K562 (cell line): Measurements from ENCODE around the gene IQCC. TPM values are rescaled to one million over a fixed set of nuclear protein-coding genes. Genes with fewer than 3 reads are reported as not detected.
A peak's percentile ranks its signal among the peaks of the same experiment; 100 is the strongest.

Experiments used
- ATAC-seq: fragments of 200-7000 bp; cut with Tn5 transposase; 3 replicates; pipeline ENCODE4 v1.9.1; 2020; ENCODE audit warnings: moderate library complexity
- BruUV-seq: library from RNA; stranded (reverse); fragments of 400-500 nt; replicated peaks from 2 replicates; lab custom pipeline; 2021; lab: Mats Ljungman, UMichigan
- CTCF ChIA-PET: fragments of 300-600 bp; formaldehyde crosslinking; extraction: SDS; loops from one replicate; lab custom pipeline; 2021; ENCODE audit warnings: low intra/inter-chr PET ratio; lab: Yijun Ruan, JAX
- POLR2A ChIA-PET: fragments of 300-600, 350-650 bp; sonication (Branson Sonifier 250); formaldehyde crosslinking; extraction: SDS; loops from one replicate; lab custom pipeline; 2021; ENCODE audit warnings: antibody characterized with exemption, inconsistent platforms; lab: Yijun Ruan, JAX
- DNase-seq, 4 experiments: peaks; one replicate each; pipeline versions ENCODE4 v3.0.0 to v3.0.0-alpha.2; 2011 to 2018; ENCODE audit warnings: low spot score in 3 of 4, mixed read lengths in 3 of 4; ENCODE audit errors: extremely low read depth in 1 of 4
- FAIRE-seq: peaks from 2 replicates; lab custom pipeline; 2011; peaks lifted over from hg19 to GRCh38; lab: Jason Lieb, UNC
- H2AFZ ChIP-seq: 2 replicates; pipeline ENCODE4 v1.6.0; 2011; ENCODE audit warnings: low read depth, low read length, control low read depth, inconsistent platforms
- H3K27ac ChIP-seq: fragments of 200-600 bp; 3 replicates; pipeline ENCODE4 v1.8.0; 2011; ENCODE audit warnings: low read depth, mild to moderate bottlenecking, control low read depth, inconsistent platforms, low read length, moderate library complexity, mixed read lengths; ENCODE audit errors: extremely low read depth
- H3K27me3 ChIP-seq, 2 experiments: fragments of 300-600 bp in 1 of 2; 2 replicates in 1 of 2; 3 replicates in 1 of 2; pipeline versions ENCODE4 v1.6.0 to v1.8.0; 2011; ENCODE audit warnings: inconsistent platforms in 2 of 2, low read length in 2 of 2, mild to moderate bottlenecking in 1 of 2, mixed read lengths in 1 of 2, moderate library complexity in 1 of 2; ENCODE audit not compliant: control insufficient read depth in 2 of 2, insufficient read depth in 2 of 2
- H3K36me3 ChIP-seq: fragments of 300-600 bp; 3 replicates; pipeline ENCODE4 v1.8.0; 2011; ENCODE audit warnings: mild to moderate bottlenecking, low read length, inconsistent platforms; ENCODE audit not compliant: control insufficient read depth, insufficient read depth
- H3K4me1 ChIP-seq, 2 experiments: fragments of 200-600 bp in 1 of 2; replicated peaks in 1 of 2; 2 replicates in 1 of 2; 3 replicates in 1 of 2; pipeline versions ENCODE4 v1.5.1 to v1.8.0; 2011; ENCODE audit warnings: inconsistent platforms in 2 of 2, low read length in 2 of 2, mild to moderate bottlenecking in 1 of 2, mixed read lengths in 1 of 2, moderate library complexity in 1 of 2; ENCODE audit not compliant: control insufficient read depth in 2 of 2, insufficient read depth in 2 of 2
- H3K4me2 ChIP-seq: 2 replicates; pipeline ENCODE4 v1.6.1; 2011; ENCODE audit warnings: low read length, control low read depth, inconsistent platforms, mixed read lengths; ENCODE audit not compliant: insufficient read depth
- H3K4me3 ChIP-seq: fragments of 200-600 bp; sonication (generic), shearing (Covaris generic); 2 replicates; pipeline ENCODE4 v1.5.1; 2016; ENCODE audit warnings: control low read depth, inconsistent platforms
- H3K79me2 ChIP-seq: fragments of 200-600 bp; 3 replicates; pipeline ENCODE4 v1.8.0; 2011; ENCODE audit warnings: low read length, inconsistent platforms; ENCODE audit not compliant: control insufficient read depth, insufficient read depth
- H3K9ac ChIP-seq, 2 experiments: 2 replicates each; pipeline versions ENCODE4 v1.6.0 to v1.6.1; 2011; ENCODE audit warnings: low read depth in 2 of 2, low read length in 2 of 2, control low read depth in 1 of 2, inconsistent platforms in 1 of 2, mild to moderate bottlenecking in 1 of 2, mixed read lengths in 1 of 2; ENCODE audit not compliant: insufficient read depth in 1 of 2
- H3K9me1 ChIP-seq: one replicate; pipeline ENCODE4 v1.6.0; 2011; ENCODE audit warnings: inconsistent platforms, mild to moderate bottlenecking, low read length, moderate library complexity; ENCODE audit not compliant: control insufficient read depth, insufficient read depth
- H3K9me3 ChIP-seq: replicated peaks from 2 replicates; pipeline ENCODE4 v1.5.1; 2011; ENCODE audit warnings: low read depth, low read length, inconsistent platforms; ENCODE audit not compliant: control insufficient read depth, insufficient read depth
- H4K20me1 ChIP-seq: replicated peaks from 2 replicates; pipeline ENCODE4 v1.6.1; 2011; ENCODE audit warnings: low read length, inconsistent platforms, mixed read lengths; ENCODE audit not compliant: control insufficient read depth, insufficient read depth
- ELF1 ChIP-seq: fragments of 200-800 bp; sonication (Bioruptor generic); IDR thresholded peaks from 2 replicates; pipeline ENCODE4 v1.6.1; 2016; ENCODE audit warnings: missing genetic modification characterization, missing compliant biosample characterization
- HDAC1 ChIP-seq, 2 experiments: fragments of 450-650 bp; IDR thresholded peaks; 2 replicates each; pipeline ENCODE4 v1.6.1; 2016 to 2017; ENCODE audit warnings: inconsistent platforms in 1 of 2, mild to moderate bottlenecking in 1 of 2, moderate library complexity in 1 of 2
- MAFG ChIP-seq: fragments of 450-650 bp; conservative IDR thresholded peaks from 2 replicates; pipeline ENCODE4 v1.6.1; 2016; ENCODE audit warnings: missing genetic modification characterization, missing compliant biosample characterization
- ZFX ChIP-seq: sonication (generic); formaldehyde crosslinking; IDR thresholded peaks from 2 replicates; pipeline ENCODE4 v1.8.0; 2022; ENCODE audit warnings: mild to moderate bottlenecking, missing genetic modification reagents, moderate library complexity
- ZNF23 ChIP-seq: fragments of 250-450 bp; sonication (Bioruptor Pico); IDR thresholded peaks from 2 replicates; pipeline ENCODE4 v1.4.0; 2020; ENCODE audit warnings: mild to moderate bottlenecking
- WGBS: fragments of 100-300 bp; shearing (Covaris generic); methylation state at CpG from one replicate; pipeline ENCODE4 v1.1.6; 2016; ENCODE audit warnings: low coverage, mixed read lengths; ENCODE audit not compliant: insufficient coverage; ENCODE audit errors: missing lambda C conversion rate; 5-methylcytosine and 5-hydroxymethylcytosine counted together
- in situ Hi-C: fragments of 300-500 bp; cut with MboI; formaldehyde crosslinking; loops from 4 replicates; pipeline ENCODE4 v1.15.0; 2018; ENCODE audit warnings: inconsistent platforms, mixed read lengths
- intact Hi-C: fragments of 100-400 bp; cut with micrococcal nuclease; formaldehyde crosslinking; loops from 2 replicates; pipeline ENCODE4 v1.14.2; 2022
- polyA plus RNA-seq, 8 experiments: library from polyadenylated mRNA; depleted of rRNA in 4 of 8; stranded (reverse) in 5 of 8; unstranded in 3 of 8; fragments of >200 nt; fragmentation: Nextera tagmentation in 2 of 8; fragmentation: Illumina TruSeq in 1 of 8; extraction: Ambion mirVana in 2 of 8; extraction: Trizol in 1 of 8; gene quantifications; 2 replicates each; pipeline versions ENCODE4 v1.2.1 to v1.2.3, GENCODE V29; 2011 to 2014; ENCODE audit warnings: inconsistent platforms in 1 of 8, missing spikeins in 1 of 8
- total RNA-seq, 7 experiments: library from RNA; depleted of rRNA in 6 of 7; stranded (reverse); fragments of >200 nt in 6 of 7; fragmentation: Illumina TruSeq in 2 of 7; extraction: Trizol in 2 of 7; gene quantifications; 2 replicates each; pipeline versions ENCODE4 v1.2.1 to v1.2.3, GENCODE V29; 2011 to 2021; ENCODE audit warnings: low replicate concordance in 1 of 7
- TF ChIP-seq, protein P1 (sequence below): fragments of 450-650 bp; IDR thresholded peaks from 2 replicates; pipeline ENCODE4 v1.6.1; 2018; ENCODE audit not compliant: partially characterized antibody

The IQCC gene
- total and polyA plus RNA-seq, 9 of the 15 experiments (the other 6 are each of a cell fraction or from before 2014, with no cell fraction given): 8.1 to 16.5 (median 10.7) TPM

DNA sequence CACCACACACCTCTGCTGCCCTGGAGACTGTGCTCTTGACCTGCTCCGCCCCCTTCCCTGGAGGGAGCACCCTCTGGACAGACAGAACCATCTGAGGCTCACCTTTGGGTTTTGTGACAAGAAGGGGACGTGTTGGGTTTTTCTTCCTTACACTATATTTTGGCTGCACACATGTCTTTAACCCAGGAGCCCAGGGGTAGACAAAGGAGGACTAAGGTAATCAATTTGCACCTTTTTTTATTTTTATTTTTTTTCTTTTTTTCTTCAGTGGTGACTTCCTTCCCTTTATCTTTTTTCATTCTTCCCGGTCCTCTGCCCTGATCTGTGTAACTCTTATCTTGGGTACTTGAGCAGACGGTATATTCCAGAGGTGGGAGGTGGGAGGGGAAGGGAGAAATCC, 34.5 kb upstream of the IQCC start:
- no peak overlapping the region for H3K4me3 ChIP-seq
- ChIA-PET CTCF (no interaction called here), POLR2A (interaction anchor here (1.0 to 1.7 kb wide), 2 partner anchors 11 to 29 kb away, joined by 4 to 5 read pairs; partner anchors contain the start of gene CCDC28B)
- H3K9ac ChIP-seq: peak overlapping the region in 1 of 2 experiments; percentile 46; a peak in 1 of 4 replicates
- 0 out of 2 replicates have a peak, but pooled peaks cover 4% of the 10 kb centered on the region for H4K20me1 ChIP-seq
- intact Hi-C loops: no loop called here
- peaks cover 73% of the 10 kb centered on the region for H3K36me3 ChIP-seq
- H3K27ac ChIP-seq: no peak overlapping the region
- TF ChIP-seq MAFG (tag): no peak
- no peak for TF ChIP-seq ELF1 (tag)
- no peak for TF ChIP-seq HDAC1 (IDR thresholded peaks at IDR 0.05)
- no peak for TF ChIP-seq ZFX (CRISPR knock-in tag)
- TF ChIP-seq, protein P1, sequence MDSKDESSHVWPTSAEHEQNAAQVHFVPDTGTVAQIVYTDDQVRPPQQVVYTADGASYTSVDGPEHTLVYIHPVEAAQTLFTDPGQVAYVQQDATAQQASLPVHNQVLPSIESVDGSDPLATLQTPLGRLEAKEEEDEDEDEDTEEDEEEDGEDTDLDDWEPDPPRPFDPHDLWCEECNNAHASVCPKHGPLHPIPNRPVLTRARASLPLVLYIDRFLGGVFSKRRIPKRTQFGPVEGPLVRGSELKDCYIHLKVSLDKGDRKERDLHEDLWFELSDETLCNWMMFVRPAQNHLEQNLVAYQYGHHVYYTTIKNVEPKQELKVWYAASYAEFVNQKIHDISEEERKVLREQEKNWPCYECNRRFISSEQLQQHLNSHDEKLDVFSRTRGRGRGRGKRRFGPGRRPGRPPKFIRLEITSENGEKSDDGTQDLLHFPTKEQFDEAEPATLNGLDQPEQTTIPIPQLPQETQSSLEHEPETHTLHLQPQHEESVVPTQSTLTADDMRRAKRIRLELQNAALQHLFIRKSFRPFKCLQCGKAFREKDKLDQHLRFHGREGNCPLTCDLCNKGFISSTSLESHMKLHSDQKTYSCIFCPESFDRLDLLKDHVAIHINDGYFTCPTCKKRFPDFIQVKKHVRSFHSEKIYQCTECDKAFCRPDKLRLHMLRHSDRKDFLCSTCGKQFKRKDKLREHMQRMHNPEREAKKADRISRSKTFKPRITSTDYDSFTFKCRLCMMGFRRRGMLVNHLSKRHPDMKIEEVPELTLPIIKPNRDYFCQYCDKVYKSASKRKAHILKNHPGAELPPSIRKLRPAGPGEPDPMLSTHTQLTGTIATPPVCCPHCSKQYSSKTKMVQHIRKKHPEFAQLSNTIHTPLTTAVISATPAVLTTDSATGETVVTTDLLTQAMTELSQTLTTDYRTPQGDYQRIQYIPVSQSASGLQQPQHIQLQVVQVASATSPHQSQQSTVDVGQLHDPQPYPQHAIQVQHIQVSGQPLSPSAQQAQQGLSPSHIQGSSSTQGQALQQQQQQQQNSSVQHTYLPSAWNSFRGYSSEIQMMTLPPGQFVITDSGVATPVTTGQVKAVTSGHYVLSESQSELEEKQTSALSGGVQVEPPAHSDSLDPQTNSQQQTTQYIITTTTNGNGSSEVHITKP: peak; percentile 68
- TF ChIP-seq ZNF23 (CRISPR knock-in tag): no peak
- in situ Hi-C loops: no loop called here
- ATAC-seq (peak; percentile 57), FAIRE-seq (no peak), DNase-seq (no peak)
- H2AFZ ChIP-seq: no peak overlapping the region
- H3K4me2 ChIP-seq: no peak overlapping the region
- BruUV-seq: no TSS peak
- H3K9me3 ChIP-seq: no peaks in the 10 kb centered on the region
- no peaks in the 10 kb centered on the region for H3K79me2 ChIP-seq
- H3K4me1 ChIP-seq: peaks cover 0 to 4% of the 10 kb centered on the region in 2 experiments; a peak in 3 of 5 replicates
- no peaks in the 10 kb centered on the region for H3K9me1 ChIP-seq
- H3K27me3 ChIP-seq: no peaks in the 10 kb centered on the region
- WGBS: 50% methylated on average over 4 of the region's 4 CpGs
